ENCODE measurements around the gene CKMT2.

DNA sequence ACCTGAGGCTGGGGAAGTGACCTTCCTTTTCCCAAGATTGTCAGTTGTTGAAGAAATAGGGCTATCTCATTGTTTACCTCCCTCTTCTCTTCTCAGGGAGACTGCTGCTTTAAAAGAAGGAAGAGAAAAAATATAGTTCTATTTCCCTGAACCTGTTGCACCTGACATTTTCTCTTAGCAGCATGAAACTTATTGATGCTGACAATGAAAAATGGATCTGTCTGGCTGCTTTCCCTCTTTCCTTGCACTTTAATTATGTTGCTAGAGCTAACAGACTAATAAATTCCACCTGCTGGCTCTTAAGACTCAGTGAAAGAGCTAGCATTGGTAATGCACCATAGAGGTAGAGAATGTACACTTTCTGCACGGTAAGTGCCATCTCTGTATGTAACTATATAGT is 6.2 kb upstream of the CKMT2 start:
- TF ChIP-seq KDM5A (IDR thresholded peaks at IDR 0.05; ENCODE audit: low read length) (no peak), TAF7 (optimal IDR thresholded peaks at IDR 0.05; ENCODE audit: borderline replicate concordance, low read depth, low read length) (no peak), CHD2 (IDR thresholded peaks at IDR 0.05; ENCODE audit: low read length) (no peak), RAD21 (IDR thresholded peaks at IDR 0.05 in 1 of 2, conservative IDR thresholded peaks at IDR 0.05 in 1 of 2; ENCODE audit: low read depth in 2 of 2, low read length in 2 of 2) (no peak), TAF1 (IDR thresholded peaks at IDR 0.05; ENCODE audit: low read depth, low read length) (no peak), SAP30 (IDR thresholded peaks at IDR 0.05; ENCODE audit: insufficient read depth, insufficient replicate concordance, low read length) (no peak), POLR2A (IDR thresholded peaks at IDR 0.05; ENCODE audit: control extremely low read depth in 1 of 2, low read depth in 2 of 2, low read length in 2 of 2) (no peak), EP300 (IDR thresholded peaks at IDR 0.05; ENCODE audit: borderline replicate concordance in 1 of 2, low read depth in 2 of 2, low read length in 2 of 2) (no peak), RXRA (IDR thresholded peaks at IDR 0.05; ENCODE audit: insufficient read depth, low read depth, low read length) (no peak)
- TF ChIP-seq, protein P1, sequence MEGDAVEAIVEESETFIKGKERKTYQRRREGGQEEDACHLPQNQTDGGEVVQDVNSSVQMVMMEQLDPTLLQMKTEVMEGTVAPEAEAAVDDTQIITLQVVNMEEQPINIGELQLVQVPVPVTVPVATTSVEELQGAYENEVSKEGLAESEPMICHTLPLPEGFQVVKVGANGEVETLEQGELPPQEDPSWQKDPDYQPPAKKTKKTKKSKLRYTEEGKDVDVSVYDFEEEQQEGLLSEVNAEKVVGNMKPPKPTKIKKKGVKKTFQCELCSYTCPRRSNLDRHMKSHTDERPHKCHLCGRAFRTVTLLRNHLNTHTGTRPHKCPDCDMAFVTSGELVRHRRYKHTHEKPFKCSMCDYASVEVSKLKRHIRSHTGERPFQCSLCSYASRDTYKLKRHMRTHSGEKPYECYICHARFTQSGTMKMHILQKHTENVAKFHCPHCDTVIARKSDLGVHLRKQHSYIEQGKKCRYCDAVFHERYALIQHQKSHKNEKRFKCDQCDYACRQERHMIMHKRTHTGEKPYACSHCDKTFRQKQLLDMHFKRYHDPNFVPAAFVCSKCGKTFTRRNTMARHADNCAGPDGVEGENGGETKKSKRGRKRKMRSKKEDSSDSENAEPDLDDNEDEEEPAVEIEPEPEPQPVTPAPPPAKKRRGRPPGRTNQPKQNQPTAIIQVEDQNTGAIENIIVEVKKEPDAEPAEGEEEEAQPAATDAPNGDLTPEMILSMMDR (IDR thresholded peaks at IDR 0.05; ENCODE audit: control extremely low read depth in 1 of 3, insufficient read depth in 1 of 3, low read depth in 1 of 3, low read length in 3 of 3) = no peak
- TF ChIP-seq, protein P2, sequence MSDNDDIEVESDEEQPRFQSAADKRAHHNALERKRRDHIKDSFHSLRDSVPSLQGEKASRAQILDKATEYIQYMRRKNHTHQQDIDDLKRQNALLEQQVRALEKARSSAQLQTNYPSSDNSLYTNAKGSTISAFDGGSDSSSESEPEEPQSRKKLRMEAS (IDR thresholded peaks at IDR 0.05) = no peak

All from H1 (cell line).